ENCODE measurements around the gene HPN.
"Not testable (repeated sequence)": the region's sequence is repeated elsewhere in the genome, so short reads cannot be mapped to it uniquely, and the experiment has no call there.

The HPN gene

DNA sequence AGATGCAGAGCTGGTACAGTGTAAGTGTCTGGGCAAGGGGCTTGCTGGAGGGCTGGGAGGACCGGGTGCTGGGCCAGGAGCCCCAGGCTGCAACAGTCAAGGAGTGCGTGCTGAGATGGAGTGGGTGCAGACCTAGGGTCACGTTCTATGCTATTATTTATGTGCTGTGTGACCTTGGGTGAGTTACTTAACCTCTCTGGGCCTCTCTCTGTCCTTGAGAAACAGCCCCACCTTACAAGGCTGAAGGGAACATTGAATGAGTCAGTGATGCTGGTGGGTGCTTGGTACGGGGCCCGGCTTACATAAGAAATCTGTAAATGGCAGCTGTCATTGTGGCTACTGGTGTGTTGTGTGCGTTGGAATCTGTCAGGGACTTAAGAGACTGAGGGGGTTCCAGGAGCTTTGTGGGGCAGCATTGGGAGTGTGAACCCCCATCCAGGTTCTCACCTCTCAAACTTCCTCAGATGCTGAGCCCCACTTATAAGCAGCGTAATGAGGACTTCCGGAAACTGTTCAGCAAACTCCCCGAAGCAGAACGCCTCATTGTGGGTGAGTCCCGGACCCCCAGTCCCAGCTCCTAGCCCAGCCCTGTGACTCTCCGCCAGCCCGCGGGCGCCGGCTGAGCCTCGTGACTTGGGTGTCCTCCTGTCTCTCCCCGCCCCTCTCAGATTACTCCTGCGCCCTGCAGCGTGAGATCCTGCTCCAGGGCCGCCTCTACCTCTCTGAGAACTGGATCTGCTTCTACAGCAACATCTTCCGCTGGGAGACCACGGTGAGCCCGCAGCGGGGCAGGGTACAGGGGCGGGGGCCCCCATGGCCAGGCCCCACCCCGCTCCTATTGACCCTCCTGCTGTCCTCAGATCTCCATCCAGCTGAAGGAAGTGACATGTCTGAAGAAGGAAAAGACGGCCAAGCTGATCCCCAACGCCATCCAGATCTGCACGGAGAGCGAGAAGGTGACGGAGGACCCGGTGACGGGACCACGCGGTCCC lies 31.8 kb upstream of the HPN start:
- no peak for DNase-seq

GRCh38 chr19:35011091-35011689 lies 30.3 kb upstream of the HPN start:
- DNase-seq: no peak

- no peak for DNase-seq
Measured at GRCh38 chr19:35011737-35012682, 29.5 kb upstream of the HPN start.

DNA sequence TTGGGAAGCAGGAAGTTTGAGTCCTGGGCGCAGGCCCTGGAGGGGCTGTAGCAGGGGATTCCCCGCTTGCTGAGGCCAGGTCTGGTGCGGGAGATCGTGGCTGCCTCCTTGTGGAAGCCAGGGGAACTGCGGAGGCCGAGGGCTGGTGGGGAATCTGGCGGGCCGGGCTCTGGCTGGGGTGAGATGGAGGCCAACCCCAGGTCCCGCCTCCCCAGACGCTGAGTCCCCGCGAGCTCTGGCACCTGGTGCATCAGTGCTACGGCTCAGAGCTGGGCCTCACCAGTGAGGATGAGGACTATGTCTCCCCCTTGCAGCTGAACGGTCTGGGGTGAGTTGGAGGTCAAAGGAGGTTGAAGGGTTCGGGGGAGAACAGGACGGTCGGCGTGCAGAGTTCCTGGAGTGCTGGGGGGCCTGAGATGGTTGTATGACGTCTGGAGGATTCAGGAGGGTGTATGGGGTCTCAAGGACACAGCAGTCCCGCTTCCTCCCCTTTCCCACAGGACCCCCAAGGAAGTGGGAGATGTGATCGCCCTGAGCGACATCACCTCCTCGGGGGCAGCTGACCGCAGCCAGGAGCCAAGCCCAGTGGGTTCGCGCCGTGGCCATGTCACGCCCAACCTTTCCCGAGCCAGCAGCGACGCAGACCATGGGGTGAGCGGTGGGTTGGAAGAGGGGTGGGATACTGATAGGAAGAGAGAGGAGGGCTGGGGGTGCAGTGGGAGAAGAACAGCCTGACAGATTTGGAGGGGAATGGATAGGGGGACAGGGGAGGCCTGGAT lies 28.3 kb upstream of the HPN start:
- DNase-seq: no peak

DNA sequence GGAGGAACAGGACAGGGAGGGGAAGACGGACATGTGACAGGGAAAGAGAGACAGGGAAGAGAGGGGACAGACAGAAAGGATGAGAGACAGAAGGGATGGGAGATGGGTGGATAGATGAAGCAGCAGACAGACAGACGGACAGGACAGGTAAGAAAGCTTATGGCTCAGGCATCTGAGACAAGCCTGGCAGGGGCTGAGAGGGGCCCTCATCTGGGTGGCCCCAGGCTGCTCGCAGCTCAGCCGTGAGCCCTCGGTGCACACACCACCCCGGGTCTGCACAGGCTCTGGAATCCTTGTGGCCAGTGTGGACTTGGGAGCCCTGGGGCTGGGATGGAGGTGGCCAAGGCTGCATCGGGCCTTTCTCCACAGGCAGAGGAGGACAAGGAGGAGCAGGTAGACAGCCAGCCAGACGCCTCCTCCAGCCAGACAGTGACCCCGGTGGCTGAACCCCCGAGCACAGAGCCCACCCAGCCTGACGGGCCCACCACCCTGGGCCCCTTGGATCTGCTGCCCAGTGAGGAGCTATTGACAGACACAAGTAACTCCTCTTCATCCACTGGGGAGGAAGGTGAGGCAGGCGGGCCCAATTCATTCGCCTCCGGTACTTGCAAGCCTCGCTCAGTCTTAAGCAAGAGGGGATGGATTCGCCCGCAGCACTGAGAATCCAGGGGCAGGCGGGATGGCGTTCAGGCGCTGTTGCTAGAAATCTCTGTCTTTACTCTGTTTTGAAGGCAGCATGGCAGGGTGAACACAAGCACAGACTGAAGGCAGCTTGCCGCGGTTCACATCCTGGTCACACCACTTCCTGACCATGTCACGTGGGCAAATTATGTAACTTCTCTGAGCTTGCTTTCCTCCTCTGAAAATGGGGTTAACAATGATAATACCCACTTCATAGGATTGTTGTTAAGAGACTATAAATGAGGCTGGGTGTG lies 27.4 kb upstream of the HPN start:
- DNase-seq: no peak

DNA sequence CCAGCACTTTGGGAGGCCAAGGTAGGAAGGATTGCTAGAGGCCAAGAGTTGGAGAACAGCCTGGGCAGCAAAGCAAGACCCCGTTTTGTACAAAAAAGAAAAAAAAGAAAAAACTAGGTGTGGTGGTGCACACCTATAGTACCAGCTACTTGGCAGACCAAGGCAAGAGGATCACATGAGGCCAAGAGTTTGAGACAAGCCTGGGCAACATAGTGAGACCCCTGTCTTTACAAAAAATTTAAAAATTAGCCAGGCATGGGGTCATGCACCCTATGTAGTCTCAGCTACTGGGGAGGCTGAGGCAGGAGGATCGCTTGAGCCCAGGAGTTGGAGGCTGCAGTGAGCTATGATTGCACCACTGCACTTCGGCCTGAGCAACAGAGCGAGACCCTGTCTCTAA lies 26.7 kb upstream of the HPN start:
- not testable (repeated sequence) for DNase-seq

- no peak for DNase-seq
Measured at GRCh38 chr19:35015270-35015953, 26.1 kb upstream of the HPN start.

DNA sequence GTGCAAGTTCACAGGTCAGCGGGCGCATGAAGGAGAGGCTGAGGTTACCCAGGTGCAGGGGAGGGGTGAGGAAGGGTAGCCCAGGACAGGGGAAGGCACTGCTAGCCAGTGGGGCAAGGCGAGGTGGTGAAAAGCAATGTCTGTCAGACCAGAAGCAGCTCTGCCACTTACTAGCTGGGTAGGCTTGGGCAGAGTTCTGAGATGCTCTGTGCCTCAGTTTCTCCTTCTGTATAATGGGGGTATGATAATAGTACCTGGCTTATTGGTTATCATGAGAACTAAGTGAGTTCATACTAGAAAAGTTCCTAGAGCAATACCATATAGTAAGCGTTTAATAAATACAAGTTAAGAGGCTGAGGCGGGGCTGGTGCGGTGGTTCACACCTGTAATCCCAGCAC lies 25.6 kb upstream of the HPN start:
- DNase-seq: no peak

GRCh38 chr19:35017507-35017906 lies 24.0 kb upstream of the HPN start:
- DNase-seq: no peak

DNA sequence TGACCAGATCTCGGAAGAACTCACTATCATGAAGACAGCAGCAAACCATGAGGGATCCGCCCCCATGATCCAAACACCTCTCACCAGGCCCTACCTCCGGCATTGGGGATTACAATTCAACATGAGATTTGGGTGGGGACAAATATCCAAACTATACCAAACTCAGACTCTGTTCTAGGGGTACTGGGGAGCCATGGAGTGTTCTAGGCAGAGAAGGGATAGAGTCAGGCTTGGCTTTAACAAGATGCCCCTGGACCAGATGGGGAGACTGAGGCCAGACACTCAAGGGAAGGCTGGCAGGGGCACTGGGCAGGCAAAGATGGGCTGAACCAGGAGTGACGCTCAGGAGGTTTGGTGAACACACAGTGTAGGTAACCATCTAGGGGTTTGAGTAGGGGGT lies 23.1 kb upstream of the HPN start:
- no peak for DNase-seq

DNA sequence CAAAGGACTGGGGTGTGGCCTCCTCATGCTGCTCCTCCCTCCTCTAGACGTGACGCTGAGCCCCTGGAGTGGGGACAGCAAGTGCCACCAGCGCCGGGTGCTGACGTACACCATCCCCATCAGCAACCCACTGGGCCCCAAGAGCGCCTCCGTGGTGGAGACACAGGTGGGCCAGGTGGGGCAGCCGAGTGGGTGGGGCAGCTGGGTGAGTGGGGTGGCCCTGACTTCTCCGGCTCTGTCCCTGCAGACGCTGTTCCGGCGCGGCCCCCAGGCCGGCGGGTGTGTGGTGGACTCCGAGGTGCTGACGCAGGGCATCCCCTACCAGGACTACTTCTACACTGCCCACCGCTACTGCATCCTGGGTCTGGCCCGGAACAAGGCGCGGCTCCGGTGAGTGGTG lies 22.4 kb upstream of the HPN start:
- DNase-seq: no peak

- DNase-seq: no peak
Measured at GRCh38 chr19:35021016-35021415, 20.5 kb upstream of the HPN start.

GRCh38 chr19:35021596-35021995 lies 19.9 kb upstream of the HPN start:
- no peak for DNase-seq

DNA sequence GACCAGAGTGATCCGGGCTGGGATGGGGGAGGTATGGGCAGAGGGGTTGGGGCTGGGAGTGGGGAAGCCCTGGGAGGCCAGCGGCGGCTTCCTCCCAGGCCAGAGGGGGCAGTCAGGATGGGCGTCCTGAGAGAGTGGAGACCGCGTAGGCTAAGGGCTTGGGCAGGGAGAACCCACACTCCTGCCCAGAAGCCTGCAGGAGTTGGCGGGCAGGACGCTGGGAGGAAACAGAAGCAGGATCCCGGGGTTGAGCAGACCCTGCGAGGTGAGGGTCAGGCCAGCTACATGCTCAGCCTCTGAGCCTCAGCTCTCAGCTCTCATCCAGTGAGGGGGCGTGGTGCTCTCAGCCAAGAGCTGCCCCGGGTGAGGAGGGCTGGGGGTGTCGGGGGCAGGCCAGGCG lies 19.1 kb upstream of the HPN start:
- DNase-seq: no peak

- no peak for DNase-seq
Measured at GRCh38 chr19:35023428-35023827, 18.1 kb upstream of the HPN start.

GRCh38 chr19:35024095-35024494 lies 17.4 kb upstream of the HPN start:
- no peak for DNase-seq

GRCh38 chr19:35025969-35026368 lies 15.6 kb upstream of the HPN start:
- no peak for DNase-seq

- no peak for DNase-seq
Measured at GRCh38 chr19:35026418-35026817, 15.1 kb upstream of the HPN start.

- DNase-seq: no peak
Measured at GRCh38 chr19:35027009-35027408, 14.5 kb upstream of the HPN start.

DNA sequence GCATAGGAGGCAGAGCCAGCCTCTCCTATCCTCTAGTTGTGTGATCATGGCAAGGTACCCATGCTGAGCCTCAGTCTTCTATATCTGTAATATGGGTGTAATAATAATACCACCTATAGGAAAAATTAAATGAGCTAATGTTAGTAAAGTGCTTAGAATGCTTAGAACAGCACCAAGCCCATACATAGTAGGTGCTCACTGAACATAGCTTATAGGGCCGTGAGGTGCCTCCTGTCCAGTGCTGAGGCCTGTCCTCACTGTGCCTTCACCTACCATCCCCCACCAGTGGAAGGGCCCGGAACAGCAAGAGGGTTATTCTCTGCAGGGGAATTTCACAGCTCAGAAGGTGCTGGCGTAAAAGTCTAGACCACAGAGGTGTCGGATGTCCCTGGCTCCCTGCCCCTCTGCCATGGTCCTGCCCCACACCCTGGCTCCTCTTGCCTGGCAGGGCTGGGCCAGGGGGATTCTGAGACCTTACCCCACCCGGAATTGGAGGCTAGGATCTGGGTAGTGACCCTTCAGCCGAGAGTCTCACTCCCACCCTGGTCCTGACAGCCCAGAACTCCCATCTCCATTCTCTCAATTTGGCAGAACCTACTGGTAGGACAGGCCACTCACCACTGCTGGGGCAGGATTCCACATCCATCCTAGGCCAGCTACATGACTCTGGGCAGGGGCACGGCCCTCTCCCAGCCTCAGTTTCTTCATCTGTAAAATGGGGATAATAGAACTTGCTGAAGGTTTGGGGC lies 13.5 kb upstream of the HPN start:
- no peak for DNase-seq

All from DMS79 treated with DMSO at 0.1 percent for 48 hours (cell line).